SK-N-SH (cell line): ENCODE data around the gene RAD51B. TPM values are rescaled to one million over a fixed set of nuclear protein-coding genes. Genes with fewer than 3 reads are reported as not detected.
A peak's percentile ranks its signal among the peaks of the same experiment; 100 is the strongest.

ENCODE experiments used
- CTCF ChIA-PET: fragments of 300-600, 350-600 bp; formaldehyde crosslinking; extraction: SDS; loops from one replicate; lab custom pipeline; 2021; lab: Yijun Ruan, JAX
- POLR2A ChIA-PET: fragments of 350-600 bp; sonication (Branson Sonifier 250); formaldehyde crosslinking; extraction: SDS; loops from one replicate; lab custom pipeline; 2020; ENCODE audit warnings: antibody characterized with exemption, inconsistent platforms; lab: Yijun Ruan, JAX
- DNase-seq: peaks from one replicate; pipeline ENCODE4 v3.0.0; 2012
- H2AFZ ChIP-seq: fragments of 200-600 bp; sonication (generic); 2 replicates; pipeline ENCODE4 v1.8.1; 2016; ENCODE audit warnings: antibody characterized with exemption, mild to moderate bottlenecking, low read depth
- H3F3A ChIP-seq: fragments of 200-600 bp; sonication (generic); replicated peaks from 2 replicates; pipeline ENCODE3; 2016; ENCODE audit warnings: antibody characterized with exemption, mild to moderate bottlenecking; ENCODE audit not compliant: insufficient read depth
- H3K27ac ChIP-seq, 2 experiments: fragments of 200-500 bp in 1 of 2; fragments of 200-600 bp in 1 of 2; sonication (Bioruptor generic) in 1 of 2; sonication (generic), shearing (Covaris generic) in 1 of 2; 2 replicates each; pipeline versions ENCODE4 v1.5.1 to v1.6.1; 2014 to 2016; ENCODE audit warnings: low read depth in 2 of 2, inconsistent platforms in 1 of 2, low read length in 1 of 2, mild to moderate bottlenecking in 1 of 2, mixed read lengths in 1 of 2
- H3K27me3 ChIP-seq: fragments of 200-600 bp; sonication (generic), shearing (Covaris generic); 2 replicates; pipeline ENCODE4 v1.6.1; 2016; ENCODE audit warnings: mixed run types; ENCODE audit not compliant: insufficient read depth
- H3K36me3 ChIP-seq, 2 experiments: fragments of 200-500 bp in 1 of 2; fragments of 200-600 bp in 1 of 2; sonication (Bioruptor generic) in 1 of 2; sonication (generic) in 1 of 2; replicated peaks in 1 of 2; 2 replicates each; pipeline versions ENCODE3 to v1.5.1; 2014 to 2016; ENCODE audit warnings: low read length in 1 of 2, mild to moderate bottlenecking in 1 of 2; ENCODE audit not compliant: insufficient read depth in 2 of 2, control insufficient read depth in 1 of 2
- H3K4me1 ChIP-seq, 2 experiments: fragments of 200-500 bp in 1 of 2; fragments of 200-600 bp in 1 of 2; sonication (Bioruptor generic) in 1 of 2; sonication (generic), shearing (Covaris generic) in 1 of 2; 2 replicates each; pipeline versions ENCODE4 v1.5.1 to v1.6.1; 2014 to 2016; ENCODE audit warnings: low read depth in 1 of 2, low read length in 1 of 2, mixed run types in 1 of 2; ENCODE audit not compliant: insufficient read depth in 2 of 2, control insufficient read depth in 1 of 2
- H3K4me2 ChIP-seq: fragments of 200-600 bp; sonication (generic), shearing (Covaris generic); 2 replicates; pipeline ENCODE4 v1.6.1; 2017; ENCODE audit warnings: mixed run types
- H3K4me3 ChIP-seq, 2 experiments: fragments of 200-500 bp in 1 of 2; fragments of 200-600 bp in 1 of 2; sonication (Bioruptor generic) in 1 of 2; sonication (generic), shearing (Covaris generic) in 1 of 2; 2 replicates each; pipeline versions ENCODE4 v1.5.1 to v1.8.1; 2014 to 2016; ENCODE audit warnings: low read depth in 2 of 2, inconsistent platforms in 1 of 2, low read length in 1 of 2, mild to moderate bottlenecking in 1 of 2, mixed read lengths in 1 of 2, moderate library complexity in 1 of 2
- H3K79me2 ChIP-seq: fragments of 200-600 bp; sonication (generic); 2 replicates; pipeline ENCODE4 v1.8.1; 2017; ENCODE audit warnings: mild to moderate bottlenecking; ENCODE audit not compliant: insufficient read depth
- H3K9ac ChIP-seq: fragments of 200-600 bp; sonication (generic); 2 replicates; pipeline ENCODE4 v1.6.1; 2017; ENCODE audit warnings: mixed run types
- H3K9me2 ChIP-seq: fragments of 200-600 bp; sonication (generic); 2 replicates; pipeline ENCODE4 v1.6.1; 2017; ENCODE audit warnings: mixed run types
- H3K9me3 ChIP-seq: fragments of 200-600 bp; sonication (generic); 2 replicates; pipeline ENCODE4 v1.6.1; 2017; ENCODE audit warnings: mixed run types, mild to moderate bottlenecking, moderate library complexity
- H4K20me1 ChIP-seq: fragments of 200-600 bp; sonication (generic); 2 replicates; pipeline ENCODE4 v1.6.1; 2017; ENCODE audit warnings: mild to moderate bottlenecking, mixed run types; ENCODE audit not compliant: insufficient read depth
- ELF1 ChIP-seq: IDR thresholded peaks from 2 replicates; pipeline ENCODE4 v1.4.0; 2012
- EP300 ChIP-seq, 2 experiments: IDR thresholded peaks; 2 replicates each; pipeline versions ENCODE4 v1.4.0 to v1.6.1; 2012; ENCODE audit warnings: borderline replicate concordance in 1 of 2, low read depth in 1 of 2, low read length in 1 of 2
- EZH2phosphoT487 ChIP-seq: fragments of 200-600 bp; sonication (generic); IDR thresholded peaks from 2 replicates; pipeline ENCODE4 v1.6.1; 2017; ENCODE audit warnings: low read depth, mixed run types, mild to moderate bottlenecking, antibody characterized with exemption, moderate library complexity, borderline replicate concordance
- FOSL2 ChIP-seq: IDR thresholded peaks from 2 replicates; pipeline ENCODE4 v1.4.0; 2012; ENCODE audit warnings: low read depth, mild to moderate bottlenecking, moderate library complexity, borderline replicate concordance
- FOXM1 ChIP-seq: IDR thresholded peaks from 2 replicates; pipeline ENCODE4 v1.4.0; 2012; ENCODE audit warnings: low read depth, mild to moderate bottlenecking
- GATA2 ChIP-seq: sonication (generic); formaldehyde crosslinking; IDR thresholded peaks from 2 replicates; pipeline ENCODE4 v1.5.0; 2020; ENCODE audit warnings: mild to moderate bottlenecking, missing genetic modification reagents
- IRF3 ChIP-seq: fragments of 150-350 bp; IDR thresholded peaks from 2 replicates; pipeline ENCODE4 v1.6.1; 2016; ENCODE audit warnings: mild to moderate bottlenecking, low read depth, low read length
- JUND ChIP-seq: IDR thresholded peaks from 2 replicates; pipeline ENCODE4 v1.4.0; 2012
- MXI1 ChIP-seq: IDR thresholded peaks from 2 replicates; pipeline ENCODE4 v1.6.1; 2012; ENCODE audit warnings: mild to moderate bottlenecking, low read depth, low read length, improper control_type of control experiment
- NRF1 ChIP-seq: IDR thresholded peaks from 2 replicates; pipeline ENCODE4 v1.6.1; 2012; ENCODE audit warnings: low read depth, mild to moderate bottlenecking, low read length
- PBX3 ChIP-seq: IDR thresholded peaks from 2 replicates; pipeline ENCODE4; 2012
- RFX5 ChIP-seq: IDR thresholded peaks from 2 replicates; pipeline ENCODE4 v1.6.1; 2012; ENCODE audit warnings: mild to moderate bottlenecking, improper control_type of control experiment, low read length
- SMC3 ChIP-seq: IDR thresholded peaks from 2 replicates; pipeline ENCODE4 v1.6.1; 2012; ENCODE audit warnings: low read depth, low read length, improper control_type of control experiment
- USF1 ChIP-seq: IDR thresholded peaks from 2 replicates; pipeline ENCODE4 v1.4.0; 2012; ENCODE audit warnings: low read depth, borderline replicate concordance
- ZBTB33 ChIP-seq: IDR thresholded peaks from 2 replicates; pipeline ENCODE4 v1.4.0; 2012; ENCODE audit warnings: low read depth, borderline replicate concordance
- WGBS: methylation state at CpG from one replicate; pipeline ENCODE4 v1.1.6; 2017; ENCODE audit warnings: low lambda C conversion rate; 5-methylcytosine and 5-hydroxymethylcytosine counted together
- polyA plus RNA-seq, 3 experiments: library from polyadenylated mRNA; depleted of rRNA; stranded (reverse); fragments of >200 nt; gene quantifications; 2 replicates each; pipeline ENCODE4 v1.2.3, GENCODE V29; 2012

Gene RAD51B
- polyA plus RNA-seq, 1 of the 3 experiments (the other 2 are of a cell fraction), result 6.0 TPM

GRCh38 chr14:68239988-68240771 lies 420.6 kb downstream of the RAD51B start:
- H3K79me2 ChIP-seq, result no peaks in the 10 kb centered on the region
- H3F3A ChIP-seq, result no peaks in the 10 kb centered on the region
- H3K4me2 ChIP-seq, result no peak overlapping the region
- no peaks in the 10 kb centered on the region for H3K9me3 ChIP-seq
- ChIA-PET POLR2A (no interaction called here), CTCF (interaction anchor here (0.8 to 19.5 kb wide), 6 partner anchors 9 to 580 kb away, joined by 3 to 232 read pairs (median 4); no protein-coding TSS in a partner anchor)
- H3K9ac ChIP-seq, result no peak overlapping the region
- 96% methylated on average over 9 of the region's 9 CpGs for WGBS
- no peaks in the 10 kb centered on the region for H3K27me3 ChIP-seq
- TF ChIP-seq SMC3 (no peak), ELF1 (no peak), GATA2 (CRISPR knock-in tag) (no peak), IRF3 (no peak), ZBTB33 (no peak), EZH2phosphoT487 (no peak), FOSL2 (no peak)
- no peaks in the 10 kb centered on the region for H3K9me2 ChIP-seq
- no peaks in the 10 kb centered on the region for H4K20me1 ChIP-seq
- no peak for DNase-seq
- H2AFZ ChIP-seq, result no peak overlapping the region
- H3K4me3 ChIP-seq, result no peak overlapping the region
- H3K36me3 ChIP-seq, result no peaks in the 10 kb centered on the region
- peaks cover 0 to 2% of the 10 kb centered on the region in 2 experiments; a peak in 3 of 4 replicates for H3K4me1 ChIP-seq
- H3K27ac ChIP-seq, result peak overlapping the region in 1 of 2 experiments; percentile 11; a peak in 1 of 4 replicates

- TF ChIP-seq USF1, result no peak
- no peak for TF ChIP-seq MXI1
- no peak for TF ChIP-seq PBX3
- no peak for TF ChIP-seq FOXM1
- no peak for TF ChIP-seq EZH2phosphoT487
- no peak for TF ChIP-seq EP300 (IDR thresholded peaks at IDR 0.05; ENCODE audit: borderline replicate concordance in 1 of 2, low read depth in 1 of 2, low read length in 1 of 2)
- TF ChIP-seq RFX5, result no peak
- no peak for TF ChIP-seq JUND
- TF ChIP-seq NRF1, result no peak
Measured at GRCh38 chr14:68241862-68242487, 422.4 kb downstream of the RAD51B start.

More at GRCh38 chr14:68241862-68242487, 422.4 kb downstream of the RAD51B start:
- no peak overlapping the region for H3K9ac ChIP-seq
- CTCF ChIA-PET, result interaction anchor here (0.7 to 19.5 kb wide), 9 partner anchors 13 to 578 kb away, joined by 3 to 232 read pairs (median 3); no protein-coding TSS in a partner anchor
- DNase-seq, result no peak
- no peaks in the 10 kb centered on the region for H3K9me2 ChIP-seq
- H3K4me3 ChIP-seq, result no peak overlapping the region
- H3K79me2 ChIP-seq, result no peaks in the 10 kb centered on the region
- H3K36me3 ChIP-seq, result no peaks in the 10 kb centered on the region
- H3K27me3 ChIP-seq, result no peaks in the 10 kb centered on the region
- H4K20me1 ChIP-seq, result no peaks in the 10 kb centered on the region
- no peaks in the 10 kb centered on the region for H3F3A ChIP-seq
- WGBS, result 97% methylated on average over 6 of the region's 6 CpGs
- no peaks in the 10 kb centered on the region for H3K9me3 ChIP-seq
- H3K4me2 ChIP-seq, result no peak overlapping the region
- POLR2A ChIA-PET, result interaction anchor here (0.6 kb wide), 1 partner anchor 547 kb away, joined by 3 read pairs; no protein-coding TSS in a partner anchor
- H2AFZ ChIP-seq, result no peak overlapping the region
- peaks cover 6 to 19% of the 10 kb centered on the region in 2 experiments for H3K4me1 ChIP-seq
- no peak overlapping the region for H3K27ac ChIP-seq
